Stimulated activated CD4-positive, alpha-beta T cell treated with anti-CD3 and anti-CD28 coated beads, Interleukin-1b, Interleukin-23, amount 100 ng/mL, for 1 hour (primary cell): ENCODE data around the gene RRAS2.
"Not testable (repeated sequence)": the region's sequence is repeated elsewhere in the genome, so short reads cannot be mapped to it uniquely, and the experiment has no call there.

Experiments
- DNase-seq, 2 donors: peaks; one replicate each; pipeline ENCODE4 v3.0.0-alpha.2; 2020; ENCODE audit warnings: low read depth in 2 of 2

The RRAS2 gene

GRCh38 chr11:14371249-14371648, 12.3 kb upstream of the RRAS2 start:
- no peak for DNase-seq

- no peak for DNase-seq
These were observed 11.5 kb upstream of the RRAS2 start for GRCh38 chr11:14370496-14370895.

GRCh38 chr11:14369598-14369997, 10.6 kb upstream of the RRAS2 start:
- DNase-seq: no peak

- DNase-seq: no peak
These were observed 8.0 kb upstream of the RRAS2 start for GRCh38 chr11:14366936-14367335.

GRCh38 chr11:14364322-14364721, 5.3 kb upstream of the RRAS2 start:
- DNase-seq: no peak

- DNase-seq: no peak
These were observed 3.6 kb upstream of the RRAS2 start for GRCh38 chr11:14362611-14363010.

- no peak for DNase-seq
These were observed 3.0 kb upstream of the RRAS2 start for GRCh38 chr11:14361951-14362350.

GRCh38 chr11:14360976-14361375, 2.0 kb upstream of the RRAS2 start:
- no peak for DNase-seq

GRCh38 chr11:14359501-14360031, 583 bp upstream of the RRAS2 start:
- DNase-seq: no peak

- peak in 1 of 2 donors; percentile 8 for DNase-seq
These were observed 878 bp downstream of the RRAS2 start for GRCh38 chr11:14357881-14358728.

- no peak for DNase-seq
These were observed 2.6 kb downstream of the RRAS2 start for GRCh38 chr11:14356342-14356741.

- not testable (repeated sequence) for DNase-seq
These were observed 4.4 kb downstream of the RRAS2 start for GRCh38 chr11:14354604-14355003.

- no peak for DNase-seq
These were observed 8.2 kb downstream of the RRAS2 start for GRCh38 chr11:14350716-14351238.

- no peak for DNase-seq
These were observed 8.8 kb downstream of the RRAS2 start for GRCh38 chr11:14350215-14350614.

- no peak for DNase-seq
These were observed 11.0 kb downstream of the RRAS2 start for GRCh38 chr11:14347991-14348390.

GRCh38 chr11:14347494-14347893, 11.5 kb downstream of the RRAS2 start:
- DNase-seq: no peak

- DNase-seq: no peak
These were observed 12.6 kb downstream of the RRAS2 start for GRCh38 chr11:14346303-14346955.

- no peak for DNase-seq
These were observed 13.3 kb downstream of the RRAS2 start for GRCh38 chr11:14345668-14346067.

- DNase-seq: not testable (repeated sequence)
These were observed 14.0 kb downstream of the RRAS2 start for GRCh38 chr11:14345016-14345415.

GRCh38 chr11:14342906-14343305, 16.1 kb downstream of the RRAS2 start:
- DNase-seq: no peak

- DNase-seq: no peak
These were observed 17.0 kb downstream of the RRAS2 start for GRCh38 chr11:14341968-14342367.

- DNase-seq: no peak
These were observed 18.3 kb downstream of the RRAS2 start for GRCh38 chr11:14340721-14341120.

GRCh38 chr11:14339356-14339755, 19.6 kb downstream of the RRAS2 start:
- DNase-seq: no peak
